ENCODE measurements around the gene ZNF132.

DNA sequence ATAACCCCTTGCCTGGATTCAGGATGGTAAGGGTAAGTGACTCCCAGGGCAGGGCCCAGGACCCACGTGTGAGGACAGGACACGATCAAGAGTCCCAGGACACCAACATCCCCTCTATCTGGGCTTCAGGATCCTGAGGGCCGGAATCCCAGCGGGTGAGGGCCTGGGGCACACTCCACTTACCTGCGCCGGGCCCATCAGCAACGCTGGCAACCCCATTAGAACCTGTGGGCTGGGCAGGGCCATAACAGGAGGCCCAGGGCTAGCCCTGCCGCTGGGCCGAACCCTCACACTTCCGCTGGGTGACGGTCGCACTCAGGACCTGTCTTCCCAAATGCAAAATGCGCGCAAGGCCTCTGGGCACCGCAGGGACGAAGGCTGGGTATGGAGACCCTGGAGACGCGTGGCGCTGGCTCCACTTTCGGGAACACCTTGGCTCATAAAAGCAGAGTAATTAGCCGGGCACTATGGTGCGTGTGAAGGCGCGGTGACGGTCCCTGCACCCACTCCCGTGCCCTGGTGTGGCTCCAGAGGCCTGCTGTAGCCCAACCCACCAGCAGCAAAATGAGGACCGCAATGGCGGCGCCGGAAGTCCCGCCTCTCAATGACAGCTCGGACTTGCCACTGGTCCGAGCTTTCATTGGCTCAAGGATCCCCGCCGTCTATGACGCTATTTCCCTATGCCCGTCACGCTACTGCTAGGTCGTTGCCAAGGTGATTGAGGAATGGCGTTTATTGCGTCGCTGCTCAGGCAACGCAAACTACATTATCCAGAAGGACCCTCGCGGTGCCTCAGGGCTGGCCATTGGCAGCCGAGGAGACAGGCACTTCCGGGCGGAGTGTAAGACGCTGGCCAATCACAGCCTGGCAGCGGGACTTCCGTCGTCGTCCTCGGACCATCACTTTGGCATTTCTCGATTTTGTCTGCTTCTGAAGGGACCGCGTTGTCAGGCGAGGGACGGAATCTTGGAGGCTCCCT lies at the start of gene ZNF132:
- TF ChIP-seq, protein P1, sequence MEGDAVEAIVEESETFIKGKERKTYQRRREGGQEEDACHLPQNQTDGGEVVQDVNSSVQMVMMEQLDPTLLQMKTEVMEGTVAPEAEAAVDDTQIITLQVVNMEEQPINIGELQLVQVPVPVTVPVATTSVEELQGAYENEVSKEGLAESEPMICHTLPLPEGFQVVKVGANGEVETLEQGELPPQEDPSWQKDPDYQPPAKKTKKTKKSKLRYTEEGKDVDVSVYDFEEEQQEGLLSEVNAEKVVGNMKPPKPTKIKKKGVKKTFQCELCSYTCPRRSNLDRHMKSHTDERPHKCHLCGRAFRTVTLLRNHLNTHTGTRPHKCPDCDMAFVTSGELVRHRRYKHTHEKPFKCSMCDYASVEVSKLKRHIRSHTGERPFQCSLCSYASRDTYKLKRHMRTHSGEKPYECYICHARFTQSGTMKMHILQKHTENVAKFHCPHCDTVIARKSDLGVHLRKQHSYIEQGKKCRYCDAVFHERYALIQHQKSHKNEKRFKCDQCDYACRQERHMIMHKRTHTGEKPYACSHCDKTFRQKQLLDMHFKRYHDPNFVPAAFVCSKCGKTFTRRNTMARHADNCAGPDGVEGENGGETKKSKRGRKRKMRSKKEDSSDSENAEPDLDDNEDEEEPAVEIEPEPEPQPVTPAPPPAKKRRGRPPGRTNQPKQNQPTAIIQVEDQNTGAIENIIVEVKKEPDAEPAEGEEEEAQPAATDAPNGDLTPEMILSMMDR (IDR thresholded peaks at IDR 0.05) = no peak
- TF ChIP-seq POLR2AphosphoS5 (IDR thresholded peaks at IDR 0.05) (peak; percentile 90 to 95), POLR2A (IDR thresholded peaks at IDR 0.05; ENCODE audit: low read depth) (no peak)

Measured in esophagus muscularis mucosa (tissue), 3 donors.